ENCODE data around the gene LDHAL6A.

GRCh38 chr11:18459634-18460033 is 4.0 kb downstream of the LDHAL6A start:
- no peak for TF ChIP-seq CTCF (IDR thresholded peaks at IDR 0.05)
- TF ChIP-seq EP300 (IDR thresholded peaks at IDR 0.05), result no peak
- no peak for TF ChIP-seq POLR2A (IDR thresholded peaks at IDR 0.05)
